HG03064 (cell line): Measurements from ENCODE around the gene SLC50A1.

Experiments used
- ATAC-seq: cut with Tn5 transposase; IDR thresholded peaks from one replicate; pipeline ENCODE4 v1.9.1; 2021; ENCODE audit warnings: low read depth; ENCODE audit not compliant: unreplicated experiment

The SLC50A1 gene

GRCh38 chr1:155169541-155169940 lies 33.9 kb downstream of the SLC50A1 start:
- no peak for ATAC-seq

DNA sequence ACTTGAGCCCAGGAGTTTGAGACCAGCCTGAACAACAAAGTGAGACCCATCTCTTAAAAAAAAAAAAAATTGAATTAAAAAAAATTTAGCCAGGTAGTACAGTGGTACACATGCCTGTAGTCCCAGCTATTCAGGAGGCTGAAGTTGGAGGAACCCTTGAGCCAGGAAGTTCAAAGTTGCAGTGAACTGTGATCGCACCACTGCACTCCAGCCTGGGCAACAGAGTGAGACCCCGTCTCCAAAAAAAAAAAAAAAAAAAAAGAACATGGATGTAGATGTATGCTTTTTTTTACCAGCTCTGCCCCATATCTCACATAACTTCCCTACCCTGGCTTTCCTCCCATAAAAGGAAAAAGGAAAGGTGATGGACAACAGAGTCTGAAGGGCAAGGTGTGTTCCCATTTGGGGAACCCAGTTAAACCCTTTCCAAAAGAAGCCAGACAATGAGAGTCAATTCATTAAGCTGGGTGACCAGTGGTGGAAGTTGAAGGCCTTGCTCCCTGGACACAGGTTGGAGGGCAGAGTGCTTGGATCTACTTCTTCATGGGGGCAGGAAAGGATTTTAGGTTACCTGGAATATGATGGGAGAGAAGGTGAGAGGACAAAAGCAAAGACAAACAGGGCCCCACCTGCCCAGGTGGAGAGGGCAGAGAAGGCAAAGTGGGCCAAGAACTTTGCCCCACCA lies 34.6 kb downstream of the SLC50A1 start:
- no peak for ATAC-seq

DNA sequence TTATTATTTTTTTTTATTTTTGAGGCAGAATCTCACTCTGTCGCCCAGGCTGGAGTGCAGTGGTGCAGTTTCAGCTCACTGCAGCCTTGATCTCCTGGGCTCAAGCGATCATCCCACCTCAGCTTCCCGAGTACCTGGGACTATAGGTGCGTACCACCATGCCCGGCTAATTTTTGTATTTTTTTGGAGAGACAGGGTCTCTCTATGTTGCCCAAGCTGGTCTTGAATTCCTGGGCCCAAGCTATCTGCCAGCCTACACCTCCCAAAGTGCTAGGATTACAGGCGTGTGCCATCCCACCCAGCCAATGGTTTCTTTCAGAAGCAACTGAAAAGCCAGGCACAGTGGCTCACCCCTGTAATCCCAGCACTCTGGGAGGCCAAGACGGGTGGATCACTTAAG lies 35.2 kb downstream of the SLC50A1 start:
- ATAC-seq: no peak

DNA sequence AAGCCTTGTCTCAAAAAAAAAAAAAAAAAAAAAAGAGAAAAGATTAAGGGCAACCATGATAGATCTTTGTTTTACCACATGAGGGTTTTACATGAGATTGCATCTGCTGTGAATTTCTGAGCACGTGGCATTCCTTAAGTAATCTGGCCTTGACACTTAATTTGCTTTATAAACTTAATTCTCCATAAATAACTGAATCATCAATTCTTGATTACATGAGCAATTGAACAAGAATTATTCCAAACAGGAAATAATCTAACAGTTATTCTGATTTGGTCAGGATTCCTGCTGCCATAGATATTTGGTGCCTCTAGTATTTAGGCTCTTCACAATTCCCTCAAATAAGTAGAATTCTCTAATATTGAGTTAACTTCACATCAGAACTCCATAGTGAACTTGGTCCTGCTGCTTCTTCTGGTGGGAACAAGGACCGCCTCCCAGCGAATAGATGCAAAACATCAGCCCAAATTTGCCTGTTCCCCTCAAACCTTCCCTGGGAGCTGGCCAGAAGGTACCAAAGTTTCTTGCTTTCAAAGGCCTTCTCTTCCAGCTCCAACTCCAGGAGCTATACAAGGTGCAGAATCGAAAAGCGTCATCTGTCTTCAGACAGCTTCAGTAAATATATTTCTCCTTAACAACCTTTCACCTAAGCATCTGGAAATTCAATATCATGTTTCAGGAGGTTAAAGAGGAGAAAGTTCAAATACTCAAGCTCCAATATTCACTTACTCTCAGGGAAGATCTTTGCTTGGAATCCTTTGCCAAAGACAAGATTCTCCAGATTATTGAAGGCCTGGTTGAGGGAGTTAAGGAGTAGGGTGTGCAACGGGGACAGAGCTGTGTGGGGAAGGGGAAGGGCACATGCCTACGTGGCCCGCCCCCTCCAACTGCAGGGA lies 36.4 kb downstream of the SLC50A1 start:
- ATAC-seq: peak; percentile 24

DNA sequence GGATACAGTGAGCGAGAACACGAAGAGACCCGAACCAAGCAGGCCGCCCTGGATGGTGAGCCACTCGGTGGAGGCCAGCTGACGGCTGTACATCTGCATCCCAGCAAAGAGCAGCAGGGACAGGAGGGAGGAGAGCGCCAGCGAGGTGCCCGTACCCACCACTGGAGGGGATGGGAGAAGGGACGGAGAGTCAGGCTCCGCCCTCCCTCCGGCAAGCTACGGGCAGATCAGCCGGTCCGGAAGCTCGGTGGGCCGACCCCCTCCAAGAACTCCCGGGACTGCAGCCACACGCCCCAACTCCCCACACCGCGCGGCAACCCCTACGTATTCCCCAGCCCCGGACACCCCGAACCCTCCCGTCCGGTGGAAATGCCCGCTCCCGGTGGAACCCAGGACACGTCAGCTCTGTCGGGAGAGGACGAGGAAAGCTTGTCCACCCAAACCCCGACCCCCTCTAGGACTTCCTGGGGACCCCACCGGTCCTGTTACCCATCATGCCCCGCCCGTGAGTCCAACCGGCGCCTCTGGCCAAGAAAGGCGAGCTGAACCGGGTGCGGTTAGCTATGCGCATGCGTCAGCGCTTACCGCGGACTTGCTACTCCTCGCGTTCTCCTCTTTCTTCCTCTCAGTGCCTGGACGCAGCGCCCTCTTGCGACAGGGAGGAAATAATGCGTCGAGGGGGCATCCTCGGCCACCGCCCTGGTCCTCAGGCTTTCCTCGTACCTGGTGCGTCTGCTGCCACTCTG lies 37.3 kb downstream of the SLC50A1 start, which contains the start of gene KRTCAP2:
KRTCAP2 (minus strand) TSS at position 573 of the 746 bp plus-strand sequence; CDS start at position 493, 80 bp downstream.
- ATAC-seq: peak; percentile 51

- peak; percentile 24 for ATAC-seq
Observed at GRCh38 chr1:155173478-155174323, 38.0 kb downstream of the SLC50A1 start, which contains the start of gene TRIM46. TSS of gene TRIM46 (plus strand) at chr1:155173849. CDS start at chr1:155173967, 118 bp downstream.

DNA sequence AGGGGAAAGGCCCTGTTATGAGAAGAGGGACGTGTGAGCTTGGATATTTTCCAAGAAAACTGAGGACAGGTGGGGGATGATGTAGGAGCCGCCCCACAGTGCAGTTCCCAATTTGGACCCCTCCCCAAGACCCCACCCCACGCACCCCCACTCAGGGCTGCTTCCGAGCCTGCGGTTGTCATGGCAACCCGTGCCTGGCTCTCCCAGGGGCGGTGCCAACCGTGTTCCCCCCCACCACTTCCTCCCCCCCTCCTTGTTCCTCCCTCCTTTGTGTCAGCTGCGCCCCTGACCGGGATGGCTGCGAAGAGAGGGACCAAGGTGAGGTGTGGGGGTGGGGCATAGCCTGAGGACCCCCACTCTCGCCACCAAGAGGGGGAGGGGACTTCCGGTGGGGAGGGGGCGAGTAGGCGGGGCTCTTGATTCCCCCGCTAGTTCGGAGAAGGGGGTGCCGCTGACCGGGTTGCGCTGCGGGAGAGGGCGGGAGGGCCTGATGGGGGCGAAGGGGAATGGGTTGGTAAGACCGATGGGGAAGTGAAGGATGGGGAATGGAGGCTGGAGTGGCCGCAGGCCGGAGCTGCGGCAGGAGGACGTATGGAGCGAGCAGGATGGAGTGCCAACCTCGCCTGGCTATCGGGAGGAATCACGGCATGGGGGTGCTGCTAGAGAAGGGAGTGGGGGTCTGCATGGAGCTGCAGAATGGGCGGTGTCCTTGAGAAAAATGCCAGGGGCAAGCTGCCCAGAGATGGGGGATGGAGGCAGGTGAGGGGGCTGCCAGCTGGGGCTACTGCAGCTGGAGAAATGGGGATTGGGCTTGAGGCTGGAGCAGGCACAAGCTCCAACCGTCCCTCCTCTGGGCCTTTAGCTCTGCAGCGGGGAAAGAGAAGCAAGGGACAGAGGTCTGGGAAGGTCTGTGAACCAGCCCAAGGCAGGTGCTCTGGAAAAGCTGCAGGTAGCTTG lies 39.0 kb downstream of the SLC50A1 start:
- no peak for ATAC-seq

DNA sequence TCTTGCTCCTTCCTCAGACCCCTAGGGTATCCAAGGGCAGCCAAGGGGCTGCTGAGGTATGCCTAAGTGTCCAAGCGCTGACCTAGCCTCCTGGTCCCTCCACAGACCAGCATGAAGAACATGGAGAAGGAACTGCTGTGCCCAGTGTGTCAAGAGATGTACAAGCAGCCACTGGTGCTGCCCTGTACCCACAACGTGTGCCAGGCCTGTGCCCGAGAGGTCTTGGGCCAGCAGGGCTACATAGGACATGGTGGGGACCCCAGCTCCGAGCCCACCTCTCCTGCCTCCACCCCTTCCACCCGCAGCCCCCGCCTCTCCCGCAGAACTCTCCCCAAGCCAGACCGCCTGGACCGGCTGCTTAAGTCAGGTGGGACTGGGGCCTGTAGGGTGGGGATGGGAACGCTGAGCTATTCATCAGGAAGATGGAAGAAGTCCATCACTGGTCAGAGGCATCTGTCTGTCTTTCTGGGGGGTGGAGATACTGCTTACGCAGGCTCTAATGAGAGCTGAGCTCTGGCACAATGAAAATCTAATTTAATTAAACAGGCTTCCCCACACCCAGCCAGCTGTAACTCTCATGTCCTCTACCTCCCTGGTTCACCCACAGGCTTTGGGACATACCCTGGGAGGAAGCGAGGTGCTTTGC lies 39.8 kb downstream of the SLC50A1 start:
- no peak for ATAC-seq

GRCh38 chr1:155175927-155176371 lies 40.3 kb downstream of the SLC50A1 start:
- no peak for ATAC-seq

- ATAC-seq: no peak
Observed at GRCh38 chr1:155176544-155177071, 41.0 kb downstream of the SLC50A1 start.

DNA sequence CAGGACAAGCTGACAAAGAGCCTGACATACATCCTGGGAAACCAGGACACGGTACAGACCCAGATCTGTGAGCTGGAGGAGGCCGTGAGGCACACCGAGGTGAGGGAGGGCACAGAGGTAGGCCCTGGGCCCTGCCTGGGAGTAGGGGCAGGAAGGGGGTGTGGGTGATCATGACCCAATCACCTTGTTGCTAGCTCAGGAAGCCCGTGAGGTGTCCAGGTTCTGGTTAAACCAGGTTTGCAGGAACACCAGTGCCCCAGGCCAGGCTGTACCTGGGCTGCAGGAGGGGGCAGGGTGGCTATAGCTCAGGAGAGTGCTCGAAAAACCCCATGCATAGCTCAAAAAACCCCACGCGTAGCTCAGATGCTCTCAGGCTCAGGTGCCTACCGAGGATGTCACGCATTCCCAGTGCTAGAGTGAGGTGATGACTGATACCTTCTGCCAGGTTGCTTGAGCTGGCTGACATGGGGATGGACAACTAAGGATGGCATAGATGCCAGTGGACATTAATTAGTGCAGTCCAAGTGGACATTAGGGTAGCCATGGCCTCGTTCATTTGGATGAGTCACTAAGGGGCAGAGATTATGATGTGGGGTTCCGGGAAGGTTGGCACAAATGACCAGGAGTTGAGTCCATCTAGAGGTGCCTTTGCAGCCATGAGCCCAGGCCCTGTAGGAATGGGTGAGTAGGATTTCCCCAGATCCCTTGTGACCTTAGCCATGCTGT lies 41.7 kb downstream of the SLC50A1 start:
- ATAC-seq: no peak

DNA sequence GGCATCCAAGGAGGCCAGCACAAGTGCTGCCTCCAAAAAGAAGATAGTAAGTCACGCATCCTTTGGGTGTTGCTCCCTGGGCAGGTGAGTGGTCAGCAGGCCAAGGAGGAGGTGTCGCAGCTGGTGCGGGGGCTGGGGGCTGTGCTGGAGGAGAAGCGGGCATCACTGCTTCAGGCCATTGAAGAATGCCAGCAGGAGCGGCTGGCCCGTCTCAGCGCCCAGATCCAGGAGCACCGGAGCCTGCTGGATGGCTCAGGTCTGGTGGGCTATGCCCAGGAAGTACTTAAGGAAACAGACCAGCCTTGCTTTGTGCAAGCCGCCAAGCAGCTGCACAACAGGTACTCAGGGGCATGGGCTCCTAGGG lies 42.2 kb downstream of the SLC50A1 start:
- ATAC-seq: no peak

- no peak for ATAC-seq
Observed at GRCh38 chr1:155178441-155179111, 42.9 kb downstream of the SLC50A1 start.

DNA sequence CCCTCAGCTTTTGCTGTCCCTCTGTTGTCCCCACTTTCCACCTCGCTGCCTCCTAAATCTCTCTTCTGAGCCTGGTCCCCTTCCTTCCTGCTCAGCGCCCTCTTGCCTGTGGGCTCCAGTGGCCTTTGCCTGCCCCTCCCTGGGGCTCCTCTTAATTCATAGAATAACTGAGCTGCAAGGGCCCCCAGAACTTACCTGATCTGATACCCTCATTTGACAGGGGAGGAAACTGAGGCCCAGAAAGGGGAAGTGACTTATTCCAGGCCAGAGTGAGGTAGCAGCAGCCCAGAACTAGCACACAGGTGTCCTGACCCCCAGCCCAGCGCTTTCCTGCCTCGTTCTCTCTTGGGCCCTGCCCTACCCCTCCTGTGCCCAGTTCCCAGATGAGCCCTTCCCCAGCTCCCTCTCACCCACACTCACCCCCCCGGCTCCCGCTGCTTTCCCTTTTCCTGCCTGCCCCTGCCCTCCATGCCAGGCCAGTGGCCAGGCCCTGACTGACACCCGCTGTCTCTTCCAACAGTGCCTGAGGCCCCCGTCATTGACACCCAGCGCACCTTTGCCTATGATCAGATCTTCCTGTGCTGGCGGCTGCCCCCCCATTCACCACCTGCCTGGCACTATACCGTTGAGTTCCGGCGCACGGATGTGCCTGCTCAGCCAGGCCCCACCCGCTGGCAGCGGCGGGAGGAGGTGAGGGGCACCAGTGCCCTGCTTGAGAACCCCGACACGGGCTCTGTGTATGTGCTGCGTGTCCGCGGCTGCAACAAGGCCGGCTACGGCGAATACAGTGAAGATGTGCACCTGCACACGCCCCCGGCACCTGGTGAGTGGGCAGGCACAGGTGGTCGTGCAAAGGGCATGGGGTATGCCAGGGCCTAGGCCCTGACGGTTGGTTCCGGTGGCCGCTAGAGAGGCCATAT lies 43.7 kb downstream of the SLC50A1 start:
- ATAC-seq: no peak

DNA sequence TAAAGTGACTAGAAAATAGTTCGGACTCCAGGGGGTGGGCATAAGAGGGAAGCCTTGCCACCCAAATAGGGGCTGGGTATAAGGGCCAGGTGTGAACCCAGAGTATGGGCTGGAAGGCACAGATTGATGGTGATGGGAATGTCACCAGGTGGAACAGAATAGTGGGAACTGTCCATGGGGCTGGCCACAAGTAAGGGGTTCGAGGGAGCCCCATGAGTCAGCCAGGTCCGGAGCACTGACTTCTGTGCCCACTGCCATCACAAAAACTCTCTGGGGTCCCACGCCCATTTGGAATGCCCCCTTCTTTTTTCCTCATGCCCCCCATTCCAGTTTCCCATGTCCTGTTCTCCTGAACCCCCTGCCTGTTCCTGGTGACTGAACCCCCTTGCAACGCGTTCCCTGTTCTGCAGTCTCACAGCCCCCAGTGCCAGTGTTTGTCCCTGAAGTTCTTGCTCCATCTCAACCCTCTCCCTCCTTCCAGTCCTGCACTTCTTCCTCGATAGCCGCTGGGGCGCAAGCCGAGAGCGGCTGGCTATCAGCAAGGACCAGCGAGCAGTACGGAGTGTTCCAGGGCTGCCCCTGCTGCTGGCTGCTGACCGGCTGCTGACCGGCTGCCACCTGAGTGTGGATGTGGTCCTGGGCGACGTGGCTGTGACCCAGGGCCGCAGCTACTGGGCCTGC lies 45.9 kb downstream of the SLC50A1 start:
- ATAC-seq: no peak
